Cardiac muscle cell (in vitro differentiated cells and primary cell): Measurements from ENCODE around the gene RAB43. TPM values are rescaled to one million over a fixed set of nuclear protein-coding genes. Genes with fewer than 3 reads are reported as not detected.
A peak's percentile ranks its signal among the peaks of the same experiment; 100 is the strongest.
"Not testable (repeated sequence)": the region's sequence is repeated elsewhere in the genome, so short reads cannot be mapped to it uniquely, and the experiment has no call there.

Experiments
- DNase-seq, 2 donors: peaks; one replicate each; pipeline versions ENCODE4 v3.0.0 to v3.0.0-alpha.2; 2010 to 2017; ENCODE audit warnings: low read depth in 1 of 2, low spot score in 1 of 2
- H3K27ac ChIP-seq: fragments of 200-600 bp; sonication (generic); 2 replicates; pipeline ENCODE4 v1.5.1; 2016
- H3K27me3 ChIP-seq: fragments of 200-600 bp; sonication (generic); 2 replicates; pipeline ENCODE4 v1.6.0; 2016; ENCODE audit warnings: control low read depth
- H3K36me3 ChIP-seq: fragments of 200-600 bp; sonication (generic); 2 replicates; pipeline ENCODE4 v1.5.1; 2016; ENCODE audit warnings: control low read depth
- H3K4me1 ChIP-seq: fragments of 200-600 bp; sonication (generic); 2 replicates; pipeline ENCODE4 v1.8.1; 2017; ENCODE audit warnings: low read depth, mild to moderate bottlenecking, mixed run types
- H3K4me3 ChIP-seq: fragments of 200-600 bp; sonication (generic); 2 replicates; pipeline ENCODE4 v1.5.1; 2016; ENCODE audit warnings: mild to moderate bottlenecking
- H3K9me3 ChIP-seq: fragments of 200-600 bp; sonication (generic); 2 replicates; pipeline ENCODE4 v1.5.1; 2017; ENCODE audit warnings: low read depth, mild to moderate bottlenecking, control low read depth
- polyA plus RNA-seq: library from polyadenylated mRNA; unstranded; fragments of >200 nt; fragmentation: Nextera tagmentation; extraction: Ambion mirVana; gene quantifications from 2 replicates; pipeline ENCODE4 v1.2.1, GENCODE V29; 2016
- total RNA-seq: library from RNA; depleted of rRNA; stranded (reverse); fragments of >200 nt; gene quantifications from 2 replicates; pipeline ENCODE4 v1.2.3, GENCODE V29; 2016
- TF ChIP-seq, protein P1 (sequence below): IDR thresholded peaks from 2 replicates; pipeline ENCODE4 v1.5.1; 2012; ENCODE audit warnings: low read depth, mild to moderate bottlenecking, low read length

Gene RAB43
- total and polyA plus RNA-seq, 2 experiments from 2014 or later, result 8.5 to 11.4 TPM

DNA sequence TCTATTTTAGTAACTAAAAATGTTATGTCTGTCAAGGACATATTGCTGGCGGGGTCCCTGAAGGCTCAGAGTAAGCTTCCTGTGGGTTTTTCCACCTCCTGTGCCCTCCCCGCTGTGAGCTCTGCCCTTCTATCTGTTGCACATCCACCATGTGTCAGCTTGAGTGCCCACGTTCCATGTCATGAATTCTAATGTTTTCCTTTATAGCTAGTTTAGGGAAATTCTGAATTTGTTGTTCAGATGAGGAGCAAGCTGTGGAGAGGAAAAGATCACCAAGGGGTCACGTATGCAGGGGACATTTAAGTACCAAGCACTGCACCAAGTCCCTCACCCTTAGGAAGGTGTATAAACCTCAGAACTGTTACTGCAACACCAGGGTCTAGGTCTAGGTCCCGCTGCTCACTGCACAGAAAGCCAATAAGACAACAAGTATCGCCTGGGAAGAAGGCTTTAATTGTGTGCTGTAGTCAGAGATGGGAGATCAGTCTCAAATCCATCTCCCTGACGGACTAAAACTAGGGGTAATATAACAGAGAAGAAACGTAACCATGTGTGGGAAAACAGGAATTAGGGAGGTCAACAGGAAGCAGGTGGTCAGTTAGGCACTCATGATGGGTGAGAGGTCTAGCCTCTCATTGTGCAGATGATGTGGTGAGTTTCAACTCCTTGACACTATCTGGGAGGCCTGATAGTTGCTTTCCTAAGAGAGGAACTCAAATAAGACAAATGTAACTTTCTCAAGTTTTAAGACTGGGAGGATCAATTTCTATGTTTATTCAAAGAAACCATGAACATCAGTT, 51.3 kb downstream of the RAB43 start:
- H3K9me3 ChIP-seq, result no peaks in the 10 kb centered on the region

DNA sequence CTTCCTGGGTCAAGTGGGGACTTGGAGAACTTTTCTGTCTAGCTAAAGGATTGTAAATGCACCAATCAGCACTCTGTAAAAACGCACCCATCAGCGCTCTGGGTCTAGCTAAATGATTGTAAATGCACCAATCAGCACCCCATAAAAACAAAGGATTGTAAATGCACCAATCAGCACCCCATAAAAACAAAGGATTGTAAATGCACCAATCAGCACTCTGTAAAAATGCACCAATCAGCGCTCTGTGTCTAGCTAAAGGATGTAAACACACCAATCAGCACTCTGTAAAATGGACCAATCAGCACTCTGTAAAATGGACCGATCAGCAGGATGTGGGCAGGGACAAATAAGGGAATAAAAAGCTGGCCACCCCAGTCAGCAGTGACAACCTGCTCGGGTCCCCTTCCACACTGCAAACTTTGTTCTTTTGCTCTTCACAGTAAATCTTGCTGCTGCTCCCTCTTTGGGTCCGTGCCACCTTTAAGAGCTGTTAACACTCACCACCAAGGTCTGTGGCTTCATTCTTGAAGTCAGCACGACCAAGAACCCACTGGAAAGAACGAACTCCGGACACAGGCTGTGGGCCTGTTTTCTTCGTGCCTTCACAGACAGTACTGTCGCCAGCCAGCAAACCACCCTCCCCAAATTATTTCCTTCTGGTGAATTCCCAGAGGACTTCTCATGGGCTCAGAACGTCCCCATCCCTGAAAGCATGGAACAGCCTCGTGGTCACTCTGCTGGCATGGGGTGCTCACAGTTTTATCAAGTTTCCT, 52.1 kb downstream of the RAB43 start:
- DNase-seq, H3K4me1 ChIP-seq, H3K4me3 ChIP-seq, H3K27me3 ChIP-seq, H3K27ac ChIP-seq, H3K9me3 ChIP-seq, H3K36me3 ChIP-seq: not testable (repeated sequence)

More for the DNA sequence above, 51.3 kb downstream of the RAB43 start:
- Histone ChIP-seq H3K27me3 (no peaks in the 10 kb centered on the region), H3K27ac (no peak overlapping the region), H3K4me3 (no peak overlapping the region), H3K4me1 (no peaks in the 10 kb centered on the region), H3K36me3 (no peaks in the 10 kb centered on the region)
- TF ChIP-seq, protein P1, sequence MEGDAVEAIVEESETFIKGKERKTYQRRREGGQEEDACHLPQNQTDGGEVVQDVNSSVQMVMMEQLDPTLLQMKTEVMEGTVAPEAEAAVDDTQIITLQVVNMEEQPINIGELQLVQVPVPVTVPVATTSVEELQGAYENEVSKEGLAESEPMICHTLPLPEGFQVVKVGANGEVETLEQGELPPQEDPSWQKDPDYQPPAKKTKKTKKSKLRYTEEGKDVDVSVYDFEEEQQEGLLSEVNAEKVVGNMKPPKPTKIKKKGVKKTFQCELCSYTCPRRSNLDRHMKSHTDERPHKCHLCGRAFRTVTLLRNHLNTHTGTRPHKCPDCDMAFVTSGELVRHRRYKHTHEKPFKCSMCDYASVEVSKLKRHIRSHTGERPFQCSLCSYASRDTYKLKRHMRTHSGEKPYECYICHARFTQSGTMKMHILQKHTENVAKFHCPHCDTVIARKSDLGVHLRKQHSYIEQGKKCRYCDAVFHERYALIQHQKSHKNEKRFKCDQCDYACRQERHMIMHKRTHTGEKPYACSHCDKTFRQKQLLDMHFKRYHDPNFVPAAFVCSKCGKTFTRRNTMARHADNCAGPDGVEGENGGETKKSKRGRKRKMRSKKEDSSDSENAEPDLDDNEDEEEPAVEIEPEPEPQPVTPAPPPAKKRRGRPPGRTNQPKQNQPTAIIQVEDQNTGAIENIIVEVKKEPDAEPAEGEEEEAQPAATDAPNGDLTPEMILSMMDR, result no peak
- no peak for DNase-seq

DNA sequence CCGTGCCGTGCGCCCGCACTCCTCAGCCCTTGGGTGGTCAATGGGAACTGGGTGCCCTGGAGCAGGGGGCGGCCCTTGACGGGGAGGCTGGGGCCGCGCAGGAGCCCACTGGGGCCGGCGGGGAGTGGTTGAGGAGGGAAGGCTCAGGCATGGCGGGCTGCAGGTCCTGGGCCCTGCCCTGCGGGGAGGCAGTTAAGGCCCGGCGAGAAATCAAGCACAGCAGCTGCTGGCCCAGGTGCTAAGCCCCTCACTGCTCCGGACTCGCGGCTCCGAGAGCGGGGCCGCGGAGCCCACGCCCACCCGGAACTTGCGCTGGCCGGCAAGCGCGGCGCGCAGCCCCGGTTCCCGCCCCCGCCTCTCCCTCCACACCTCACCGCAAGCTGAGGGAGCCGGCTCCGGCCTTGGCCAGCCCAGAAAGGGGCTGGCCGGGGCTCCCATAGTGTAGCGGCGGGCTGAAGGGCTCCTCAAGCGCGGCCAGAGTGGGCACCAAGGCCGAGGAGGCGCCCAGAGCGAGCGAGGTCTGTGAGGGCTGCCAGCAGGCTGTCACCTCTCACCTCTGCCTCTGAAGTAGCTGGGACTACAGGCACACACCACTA, 53.2 kb downstream of the RAB43 start:
- no peaks in the 10 kb centered on the region for H3K36me3 ChIP-seq
- TF ChIP-seq, protein P1, result no peak
- H3K27me3 ChIP-seq, result no peaks in the 10 kb centered on the region
- H3K27ac ChIP-seq, result no peak overlapping the region
- peak in 1 of 2 donors; percentile 52 for DNase-seq
- H3K4me3 ChIP-seq, result no peak overlapping the region
- H3K4me1 ChIP-seq, result no peaks in the 10 kb centered on the region
- H3K9me3 ChIP-seq, result no peaks in the 10 kb centered on the region

DNA sequence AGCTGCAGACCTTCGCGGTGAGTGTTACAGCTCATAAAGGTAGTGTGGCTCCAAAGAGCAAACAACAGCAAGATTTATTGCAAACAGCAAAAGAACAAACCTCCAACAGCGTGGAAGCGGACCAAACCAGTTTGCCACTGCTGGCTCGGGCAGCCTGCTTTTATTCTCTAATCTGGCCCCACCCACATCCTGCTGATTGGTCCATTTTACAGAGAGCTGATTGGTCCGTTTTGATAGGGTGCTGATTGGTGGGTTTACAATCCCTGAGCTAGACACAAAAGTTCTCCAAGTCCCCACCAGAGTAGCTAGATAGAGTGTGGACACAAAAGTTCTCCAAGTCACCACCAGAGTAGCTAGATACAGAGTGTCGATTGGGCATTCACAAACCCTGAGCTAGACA, 53.9 kb downstream of the RAB43 start:
- not testable (repeated sequence) for H3K4me1 ChIP-seq, H3K27me3 ChIP-seq

DNA sequence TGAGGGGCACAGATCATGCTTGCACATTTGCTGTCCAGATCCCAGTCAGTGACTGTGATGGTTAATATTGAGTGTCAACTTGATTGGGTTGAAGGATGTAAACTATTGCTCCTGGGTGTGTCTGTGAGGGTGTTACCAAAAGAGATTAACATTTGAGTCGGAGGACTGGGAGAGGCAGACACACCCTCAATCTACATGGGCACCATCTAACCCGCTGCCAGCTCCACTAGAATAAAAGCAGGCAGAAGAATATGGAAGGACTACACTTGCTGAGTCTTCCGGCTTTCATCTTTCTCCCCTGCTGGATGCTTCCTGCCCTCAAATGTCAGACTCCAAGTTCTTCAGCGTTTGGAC, 55.9 kb downstream of the RAB43 start:
- no peak overlapping the region for H3K4me3 ChIP-seq
- H3K9me3 ChIP-seq, result no peaks in the 10 kb centered on the region
- no peak for DNase-seq
- TF ChIP-seq, protein P1, result no peak
- H3K36me3 ChIP-seq, result no peaks in the 10 kb centered on the region
- H3K4me1 ChIP-seq, result no peaks in the 10 kb centered on the region
- no peak overlapping the region for H3K27ac ChIP-seq
- H3K27me3 ChIP-seq, result no peaks in the 10 kb centered on the region

More for the DNA sequence above, 53.9 kb downstream of the RAB43 start:
- H3K27ac ChIP-seq, H3K9me3 ChIP-seq, DNase-seq, H3K36me3 ChIP-seq, H3K4me3 ChIP-seq: not testable (repeated sequence)

DNA sequence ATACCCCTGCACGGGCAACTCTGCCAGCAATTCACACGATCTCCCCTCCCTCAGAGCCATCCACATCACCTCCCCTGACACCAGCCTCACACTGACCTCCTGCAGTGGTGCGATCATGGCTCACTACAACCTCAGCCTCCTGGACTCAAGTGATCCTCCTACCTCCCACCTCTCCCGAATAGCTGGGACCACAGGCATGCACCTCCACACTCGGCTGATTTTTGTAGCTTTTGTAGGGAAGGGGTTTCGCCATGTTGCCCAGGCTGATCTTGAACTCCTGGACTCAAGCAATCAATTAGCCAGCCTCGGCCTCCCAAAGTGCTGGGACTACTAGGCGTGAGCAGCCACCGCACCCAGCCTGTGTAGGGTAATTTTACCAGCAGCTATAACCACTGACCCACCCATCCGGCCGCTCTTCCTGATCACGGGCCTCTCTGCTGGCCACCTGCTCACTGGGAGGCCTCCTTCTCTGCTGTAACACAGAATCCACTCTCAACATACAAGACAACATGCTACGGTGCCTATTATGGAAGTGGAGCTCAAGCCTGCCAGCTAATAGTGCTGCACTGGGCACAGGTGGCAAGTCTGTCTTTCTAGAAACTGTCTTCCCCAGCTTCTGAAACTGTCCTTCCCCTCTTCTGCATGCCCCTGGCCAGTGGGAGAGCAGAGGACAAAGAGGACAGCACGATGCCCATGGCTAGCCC, 56.4 kb downstream of the RAB43 start:
- no peak overlapping the region for H3K4me3 ChIP-seq
- DNase-seq, result no peak
- no peak overlapping the region for H3K27ac ChIP-seq
- TF ChIP-seq, protein P1, result no peak
- H3K27me3 ChIP-seq, result no peaks in the 10 kb centered on the region
- H3K36me3 ChIP-seq, result no peaks in the 10 kb centered on the region
- no peaks in the 10 kb centered on the region for H3K4me1 ChIP-seq
- H3K9me3 ChIP-seq, result no peaks in the 10 kb centered on the region
